RWPE1 (cell line): ENCODE data around the gene ATP8B1.

Experiments
- CTCF ChIA-PET: fragments of 350-600 bp; sonication (Branson Sonifier 250); formaldehyde crosslinking; extraction: SDS; loops from one replicate; lab custom pipeline; 2021; lab: Yijun Ruan, JAX
- POLR2A ChIA-PET: fragments of 400-600 bp; formaldehyde crosslinking; extraction: SDS; loops from one replicate; lab custom pipeline; 2020; ENCODE audit warnings: antibody characterized with exemption; ENCODE audit not compliant: low non-redundant PET; lab: Yijun Ruan, JAX
- DNase-seq: peaks from one replicate; pipeline ENCODE4 v3.0.0; 2012; ENCODE audit warnings: low spot score
- H3K27ac ChIP-seq: fragments of 450-650 bp; 2 replicates; pipeline ENCODE4 v1.5.1; 2017
- TF ChIP-seq, protein P1 (sequence below): fragments of 450-650 bp; conservative IDR thresholded peaks from 2 replicates; pipeline ENCODE4 v1.5.1; 2017; ENCODE audit warnings: low read depth, mild to moderate bottlenecking

The ATP8B1 gene

GRCh38 chr18:57843386-57843785 lies 40.3 kb upstream of the ATP8B1 start:
- TF ChIP-seq, protein P1, sequence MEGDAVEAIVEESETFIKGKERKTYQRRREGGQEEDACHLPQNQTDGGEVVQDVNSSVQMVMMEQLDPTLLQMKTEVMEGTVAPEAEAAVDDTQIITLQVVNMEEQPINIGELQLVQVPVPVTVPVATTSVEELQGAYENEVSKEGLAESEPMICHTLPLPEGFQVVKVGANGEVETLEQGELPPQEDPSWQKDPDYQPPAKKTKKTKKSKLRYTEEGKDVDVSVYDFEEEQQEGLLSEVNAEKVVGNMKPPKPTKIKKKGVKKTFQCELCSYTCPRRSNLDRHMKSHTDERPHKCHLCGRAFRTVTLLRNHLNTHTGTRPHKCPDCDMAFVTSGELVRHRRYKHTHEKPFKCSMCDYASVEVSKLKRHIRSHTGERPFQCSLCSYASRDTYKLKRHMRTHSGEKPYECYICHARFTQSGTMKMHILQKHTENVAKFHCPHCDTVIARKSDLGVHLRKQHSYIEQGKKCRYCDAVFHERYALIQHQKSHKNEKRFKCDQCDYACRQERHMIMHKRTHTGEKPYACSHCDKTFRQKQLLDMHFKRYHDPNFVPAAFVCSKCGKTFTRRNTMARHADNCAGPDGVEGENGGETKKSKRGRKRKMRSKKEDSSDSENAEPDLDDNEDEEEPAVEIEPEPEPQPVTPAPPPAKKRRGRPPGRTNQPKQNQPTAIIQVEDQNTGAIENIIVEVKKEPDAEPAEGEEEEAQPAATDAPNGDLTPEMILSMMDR = no peak
- H3K27ac ChIP-seq = no peak overlapping the region
- ChIA-PET POLR2A (no interaction called here), CTCF (no interaction called here)
- DNase-seq = no peak

- ChIA-PET CTCF (no interaction called here), POLR2A (no interaction called here)
- TF ChIP-seq, protein P1 = no peak
- no peak for DNase-seq
- H3K27ac ChIP-seq = no peak overlapping the region
These were observed 38.5 kb upstream of the ATP8B1 start for GRCh38 chr18:57841568-57841967.

DNA sequence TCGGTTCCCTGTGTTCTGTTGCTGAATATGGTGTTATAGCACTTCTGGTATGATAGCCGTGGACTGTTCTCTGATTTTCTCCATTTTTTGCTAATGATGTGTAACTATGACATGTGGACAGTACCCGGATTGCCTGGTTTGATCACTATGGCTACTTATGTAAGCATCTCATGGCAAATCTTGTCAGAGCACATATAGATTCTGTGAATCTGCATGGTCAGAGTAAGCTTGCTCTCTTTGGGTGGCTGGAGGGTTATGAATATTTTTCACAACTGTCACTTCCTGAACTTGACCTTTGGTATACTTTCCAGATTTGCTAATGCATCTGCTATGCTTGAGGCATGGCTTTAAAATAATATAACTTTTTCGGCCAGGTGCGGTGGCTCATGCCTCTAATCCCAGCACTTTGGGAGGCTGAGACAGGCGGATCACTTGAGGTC lies 36.8 kb upstream of the ATP8B1 start:
- ChIA-PET POLR2A (no interaction called here), CTCF (no interaction called here)
- DNase-seq = peak; percentile 52
- TF ChIP-seq, protein P1 = no peak
- 0 out of 2 replicates have a peak overlapping the region, but pooled peaks have one; percentile 15 for H3K27ac ChIP-seq

DNA sequence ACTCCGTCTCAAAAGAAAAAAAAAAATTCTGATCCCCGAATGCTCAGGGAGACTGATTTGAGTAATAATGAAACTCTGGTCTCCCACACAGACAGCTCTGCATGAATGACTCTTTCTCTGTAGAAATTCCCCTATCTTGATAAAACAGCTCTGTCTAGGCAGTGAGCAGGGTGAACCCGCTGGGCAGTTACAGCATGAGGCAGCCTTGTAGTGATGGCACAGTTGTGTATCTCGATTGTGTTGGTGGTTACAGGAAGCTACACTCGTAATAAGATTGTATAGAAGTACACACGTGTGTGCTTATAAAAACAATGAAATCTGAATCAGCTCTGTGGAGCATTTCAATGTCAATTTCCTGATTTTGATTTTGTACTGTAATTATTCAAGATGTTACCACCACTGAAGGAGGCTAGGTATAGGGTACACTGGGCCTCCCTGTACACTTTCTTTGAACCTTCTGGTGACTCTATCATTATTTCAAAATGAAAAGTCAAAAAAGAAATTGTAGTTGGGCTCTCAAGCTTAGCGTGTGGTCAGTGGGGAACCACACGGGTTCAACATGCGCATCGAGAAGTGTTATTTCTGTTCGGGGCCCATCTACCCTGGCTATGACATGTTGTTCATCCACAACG lies 34.9 kb upstream of the ATP8B1 start:
- POLR2A ChIA-PET = no interaction called here
- no peak for DNase-seq
- H3K27ac ChIP-seq = no peak overlapping the region
- TF ChIP-seq, protein P1 = no peak
- CTCF ChIA-PET = no interaction called here

GRCh38 chr18:57836557-57836956 lies 33.4 kb upstream of the ATP8B1 start:
- POLR2A ChIA-PET = no interaction called here
- CTCF ChIA-PET = no interaction called here
- H3K27ac ChIP-seq = no peak overlapping the region
- no peak for DNase-seq
- TF ChIP-seq, protein P1 = no peak

DNA sequence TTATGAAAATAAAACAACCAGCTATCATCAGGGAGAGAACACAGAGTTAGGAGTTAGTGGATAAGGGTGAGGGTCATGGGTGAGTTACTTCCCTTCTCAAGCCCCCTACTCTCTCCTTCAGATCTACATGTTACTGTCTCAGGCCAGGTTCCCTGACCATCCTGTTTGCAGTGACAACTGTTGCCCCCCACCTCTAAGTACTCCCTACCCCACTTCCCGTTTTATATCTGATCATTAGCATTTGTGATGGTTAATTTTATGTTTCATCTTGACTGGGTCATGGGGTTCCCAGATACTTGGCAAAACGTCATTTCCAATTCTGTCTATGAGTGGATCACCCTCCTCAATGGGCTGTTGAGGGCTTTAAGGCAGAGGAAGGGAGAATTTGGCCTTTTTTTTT lies 32.8 kb upstream of the ATP8B1 start:
- DNase-seq = no peak
- no peak overlapping the region for H3K27ac ChIP-seq
- ChIA-PET POLR2A (no interaction called here), CTCF (no interaction called here)
- TF ChIP-seq, protein P1 = no peak
